Astrocyte of the spinal cord (primary cell): Measurements from ENCODE around the gene GIT2.
"Not testable (repeated sequence)": the region's sequence is repeated elsewhere in the genome, so short reads cannot be mapped to it uniquely, and the experiment has no call there.

Experiments used
- DNase-seq: peaks from one replicate; pipeline ENCODE4 v3.0.0; 2011; ENCODE audit warnings: low read depth, low spot score
- H3K4me3 ChIP-seq: 2 replicates; pipeline ENCODE4 v1.5.1; 2011; ENCODE audit warnings: low read depth, mild to moderate bottlenecking, low read length, moderate library complexity
- CTCF ChIP-seq: IDR thresholded peaks from 2 replicates; pipeline ENCODE4 v1.5.1; 2012; ENCODE audit warnings: low read depth, mild to moderate bottlenecking, low read length, inconsistent platforms
- in situ Hi-C: cut with HindIII; loops from 2 replicates; pipeline ENCODE4 v1.10.0; 2017; ENCODE audit warnings: low sequenced_read_pairs

GIT2 gene

DNA sequence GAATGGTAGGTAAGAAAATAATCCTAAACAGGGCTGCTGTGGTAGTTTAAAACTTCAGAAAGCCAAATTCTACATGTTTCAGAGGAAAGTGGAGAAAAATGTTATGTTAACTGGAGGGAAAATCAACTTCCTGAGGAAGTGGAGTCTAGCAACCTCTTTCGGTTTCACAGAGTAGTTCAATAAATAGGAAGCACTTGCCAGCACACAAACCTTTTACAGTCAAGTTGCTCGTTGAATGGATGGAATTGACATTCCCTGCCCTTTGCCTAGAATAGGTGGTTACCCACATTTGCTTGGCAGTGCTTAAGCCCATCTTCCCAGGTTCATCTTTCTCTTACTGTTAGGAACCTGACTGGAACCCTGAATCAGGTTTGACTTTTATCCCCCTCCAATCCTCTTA lies 19.0 kb upstream of the GIT2 start:
- in situ Hi-C loops: no loop called here
- DNase-seq: no peak
- H3K4me3 ChIP-seq: no peak overlapping the region
- no peak for TF ChIP-seq CTCF

- no peak for TF ChIP-seq CTCF
- in situ Hi-C loops: no loop called here
- DNase-seq: no peak
- no peak overlapping the region for H3K4me3 ChIP-seq
These were observed 16.5 kb upstream of the GIT2 start for GRCh38 chr12:110012659-110013058.

GRCh38 chr12:110012137-110012536 lies 16.0 kb upstream of the GIT2 start:
- in situ Hi-C loops: no loop called here
- H3K4me3 ChIP-seq: no peak overlapping the region
- TF ChIP-seq CTCF: no peak
- DNase-seq: no peak

GRCh38 chr12:110010853-110011723 lies 14.9 kb upstream of the GIT2 start:
- TF ChIP-seq CTCF: no peak
- in situ Hi-C loops: no loop called here
- no peak overlapping the region for H3K4me3 ChIP-seq
- no peak for DNase-seq

GRCh38 chr12:110008681-110009398 lies 12.7 kb upstream of the GIT2 start:
- in situ Hi-C loops: not testable (repeated sequence)

GRCh38 chr12:110007881-110008280 lies 11.7 kb upstream of the GIT2 start:
- no peak for TF ChIP-seq CTCF
- in situ Hi-C loops: no loop called here
- no peak for DNase-seq
- H3K4me3 ChIP-seq: no peak overlapping the region

More at GRCh38 chr12:110008681-110009398, 12.7 kb upstream of the GIT2 start:
- not testable (repeated sequence) for H3K4me3 ChIP-seq, DNase-seq

- no peak overlapping the region for H3K4me3 ChIP-seq
- DNase-seq: no peak
- in situ Hi-C loops: no loop called here
- TF ChIP-seq CTCF: no peak
These were observed 9.9 kb upstream of the GIT2 start for GRCh38 chr12:110006115-110006514.
